ENCODE data around the gene MDGA2. TPM values are rescaled to one million over a fixed set of nuclear protein-coding genes. Genes with fewer than 3 reads are reported as not detected.

Gene MDGA2
- total RNA-seq, 1 donor from 2014 or later, result 0.19 TPM

- Mint-ChIP-seq H3K27me3 (no peaks in the 10 kb centered on the region), H3K4me1 (ENCODE audit: low read depth) (no peaks in the 10 kb centered on the region), H3K4me3 (ENCODE audit: low read depth) (no peak overlapping the region), H3K9me3 (ENCODE audit: low read depth) (peaks cover 5% of the 10 kb centered on the region), H3K36me3 (ENCODE audit: insufficient read depth) (no peaks in the 10 kb centered on the region), H3K27ac (no peak overlapping the region)
- DNase-seq (ENCODE audit: low spot score, unreplicated experiment), result no peak
- TF ChIP-seq CTCF (IDR thresholded peaks at IDR 0.05; ENCODE audit: unreplicated experiment), result no peak
Observed at GRCh38 chr14:47595552-47595951, 79.9 kb downstream of the MDGA2 start.

- Mint-ChIP-seq H3K27me3 (no peaks in the 10 kb centered on the region), H3K27ac (no peak overlapping the region), H3K4me3 (ENCODE audit: low read depth) (no peak overlapping the region), H3K36me3 (ENCODE audit: insufficient read depth) (no peaks in the 10 kb centered on the region), H3K9me3 (ENCODE audit: low read depth) (peaks cover 5% of the 10 kb centered on the region), H3K4me1 (ENCODE audit: low read depth) (no peaks in the 10 kb centered on the region)
- TF ChIP-seq CTCF (IDR thresholded peaks at IDR 0.05; ENCODE audit: unreplicated experiment), result no peak
- DNase-seq (ENCODE audit: low spot score, unreplicated experiment), result no peak
Observed at GRCh38 chr14:47590767-47591495, 84.5 kb downstream of the MDGA2 start.

- Mint-ChIP-seq H3K9me3 (ENCODE audit: low read depth) (no peaks in the 10 kb centered on the region), H3K36me3 (ENCODE audit: insufficient read depth) (no peaks in the 10 kb centered on the region), H3K4me1 (ENCODE audit: low read depth) (no peaks in the 10 kb centered on the region), H3K4me3 (ENCODE audit: low read depth) (no peak overlapping the region), H3K27ac (no peak overlapping the region), H3K27me3 (no peaks in the 10 kb centered on the region)
- no peak for TF ChIP-seq CTCF (IDR thresholded peaks at IDR 0.05; ENCODE audit: unreplicated experiment)
- no peak for DNase-seq (ENCODE audit: low spot score, unreplicated experiment)
Observed at GRCh38 chr14:47585447-47585846, 90.0 kb downstream of the MDGA2 start.

GRCh38 chr14:47567273-47567672 lies 108.1 kb downstream of the MDGA2 start:
- H3K27ac Mint-ChIP-seq, result no peak overlapping the region
- H3K4me3 Mint-ChIP-seq (ENCODE audit: low read depth), result no peak overlapping the region
- no peaks in the 10 kb centered on the region for H3K9me3 Mint-ChIP-seq (ENCODE audit: low read depth)
- DNase-seq (ENCODE audit: low spot score, unreplicated experiment), result no peak
- no peaks in the 10 kb centered on the region for H3K27me3 Mint-ChIP-seq
- no peaks in the 10 kb centered on the region for H3K4me1 Mint-ChIP-seq (ENCODE audit: low read depth)
- no peaks in the 10 kb centered on the region for H3K36me3 Mint-ChIP-seq (ENCODE audit: insufficient read depth)
- TF ChIP-seq CTCF (IDR thresholded peaks at IDR 0.05; ENCODE audit: unreplicated experiment), result no peak

GRCh38 chr14:47557894-47558293 lies 117.5 kb downstream of the MDGA2 start:
- peaks cover 2% of the 10 kb centered on the region for H3K9me3 Mint-ChIP-seq (ENCODE audit: low read depth)
- H3K27me3 Mint-ChIP-seq, result no peaks in the 10 kb centered on the region
- no peak overlapping the region for H3K4me3 Mint-ChIP-seq (ENCODE audit: low read depth)
- no peak overlapping the region for H3K27ac Mint-ChIP-seq
- no peak for DNase-seq (ENCODE audit: low spot score, unreplicated experiment)
- no peaks in the 10 kb centered on the region for H3K4me1 Mint-ChIP-seq (ENCODE audit: low read depth)
- TF ChIP-seq CTCF (IDR thresholded peaks at IDR 0.05; ENCODE audit: unreplicated experiment), result no peak
- no peaks in the 10 kb centered on the region for H3K36me3 Mint-ChIP-seq (ENCODE audit: insufficient read depth)

Data from progenitor cell of endocrine pancreas (in vitro differentiated cells).